ENCODE measurements around the gene MAGEA9B.
"Not testable (repeated sequence)": the region's sequence is repeated elsewhere in the genome, so short reads cannot be mapped to it uniquely, and the experiment has no call there.

- TF ChIP-seq CTCF, POLR2A (IDR thresholded peaks at IDR 0.05): not testable (repeated sequence)
These were observed 41.4 kb downstream of the MAGEA9B start for GRCh38 chrX:149545545-149546543.
